Tibial artery (tissue), 4 donors: Measurements from ENCODE around the gene C15orf40.

Source experiments
- DNase-seq, 2 donors: peaks; one replicate each; pipeline ENCODE4 v3.0.0-alpha.2; 2019
- H3K27ac ChIP-seq, 2 donors: fragments of 200-600 bp; sonication (generic) in 1 of 2; 1 replicate in 1 of 2; 2 replicates in 1 of 2; pipeline ENCODE4 v1.5.1; 2018 to 2019; ENCODE audit warnings: mild to moderate bottlenecking in 1 of 2
- H3K27me3 ChIP-seq, 2 donors: fragments of 200-600 bp; sonication (generic) in 1 of 2; one replicate each; pipeline versions ENCODE4 v1.5.1 to v1.6.0; 2016 to 2019
- H3K36me3 ChIP-seq, 3 donors: fragments of 200-600 bp; sonication (generic) in 2 of 3; one replicate each; pipeline ENCODE4 v1.5.1; 2016 to 2019; ENCODE audit warnings: mild to moderate bottlenecking in 2 of 3
- H3K4me1 ChIP-seq, 4 donors: fragments of 200-600 bp; sonication (generic) in 2 of 4; 1 replicate in 3 of 4; 2 replicates in 1 of 4; pipeline ENCODE4 v1.5.1; 2016 to 2019
- H3K4me3 ChIP-seq, 2 donors: fragments of 200-600 bp; sonication (generic) in 1 of 2; 1 replicate in 1 of 2; 2 replicates in 1 of 2; pipeline ENCODE4 v1.5.1; 2018 to 2019; ENCODE audit warnings: mild to moderate bottlenecking in 2 of 2
- H3K9me3 ChIP-seq, 3 donors: fragments of 200-600 bp; sonication (generic) in 1 of 3; one replicate each; pipeline ENCODE4 v1.5.1; 2016 to 2019
- CTCF ChIP-seq, 2 experiments: fragments of 200-600 bp in 1 of 2; fragments of 450-650 bp in 1 of 2; IDR thresholded peaks; one replicate each; pipeline ENCODE4 v1.5.1; 2017 to 2019; ENCODE audit warnings: antibody characterized with exemption in 2 of 2, mild to moderate bottlenecking in 1 of 2, moderate library complexity in 1 of 2
- intact Hi-C: fragments of 100-400 bp; cut with DNase I; formaldehyde crosslinking; loops from one replicate; pipeline ENCODE4 v1.15.0; 2023; ENCODE audit warnings: low total_unique reads

The C15orf40 gene

GRCh38 chr15:82952158-82953081, 59.0 kb downstream of the C15orf40 start, which contains the start of gene HOMER2:
Gene HOMER2 (minus strand): TSS chr15:82952720. CDS start chr15:82952535, 185 bp downstream.
- Histone ChIP-seq H3K4me1 (peaks cover 0 to 18% (median 6%) of the 10 kb centered on the region in 4 donors), H3K27ac (no peak within 1 kb of the TSS), H3K27me3 (no peaks in the 10 kb centered on the region), H3K4me3 (peak within 1 kb of the TSS; percentile 49 to 65), H3K36me3 (no peaks in the 10 kb centered on the region), H3K9me3 (peaks cover 0 to 3% (median 0%) of the 10 kb centered on the region in 3 donors)
- intact Hi-C loops: no loop called here
- peak in 1 of 2 experiments; percentile 14 for TF ChIP-seq CTCF (IDR thresholded peaks at IDR 0.05)
- no peak for DNase-seq

GRCh38 chr15:82951472-82952157, 59.8 kb downstream of the C15orf40 start:
- Histone ChIP-seq H3K4me1 (peaks cover 0 to 18% (median 6%) of the 10 kb centered on the region in 4 donors), H3K9me3 (peaks cover 0 to 3% (median 0%) of the 10 kb centered on the region in 3 donors), H3K27ac (no peak overlapping the region), H3K27me3 (no peaks in the 10 kb centered on the region), H3K4me3 (peak overlapping the region; percentile 49 to 65), H3K36me3 (no peaks in the 10 kb centered on the region)
- DNase-seq: no peak
- intact Hi-C loops: no loop called here
- no peak for TF ChIP-seq CTCF (IDR thresholded peaks at IDR 0.05)

GRCh38 chr15:82950746-82951370, 60.6 kb downstream of the C15orf40 start:
- Histone ChIP-seq H3K27me3 (no peaks in the 10 kb centered on the region), H3K9me3 (peaks cover 0 to 3% (median 0%) of the 10 kb centered on the region in 3 donors), H3K4me1 (peaks cover 0 to 18% (median 6%) of the 10 kb centered on the region in 4 donors), H3K27ac (no peak overlapping the region), H3K36me3 (no peaks in the 10 kb centered on the region), H3K4me3 (no peak overlapping the region)
- TF ChIP-seq CTCF (IDR thresholded peaks at IDR 0.05): no peak
- intact Hi-C loops: no loop called here
- no peak for DNase-seq

GRCh38 chr15:82950295-82950694, 61.1 kb downstream of the C15orf40 start:
- DNase-seq: no peak
- Histone ChIP-seq H3K27ac (no peak overlapping the region), H3K36me3 (no peaks in the 10 kb centered on the region), H3K4me3 (no peak overlapping the region), H3K9me3 (peaks cover 0 to 3% (median 0%) of the 10 kb centered on the region in 3 donors), H3K4me1 (peaks cover 0 to 18% (median 6%) of the 10 kb centered on the region in 4 donors), H3K27me3 (no peaks in the 10 kb centered on the region)
- TF ChIP-seq CTCF (IDR thresholded peaks at IDR 0.05): no peak
- intact Hi-C loops: no loop called here

GRCh38 chr15:82946155-82946701, 65.2 kb downstream of the C15orf40 start:
- Histone ChIP-seq H3K27me3 (peaks cover 0 to 5% of the 10 kb centered on the region in 2 donors), H3K36me3 (no peaks in the 10 kb centered on the region), H3K9me3 (no peaks in the 10 kb centered on the region), H3K4me1 (peaks cover 0 to 4% (median 0%) of the 10 kb centered on the region in 4 donors), H3K4me3 (no peak overlapping the region), H3K27ac (no peak overlapping the region)
- no peak for TF ChIP-seq CTCF (IDR thresholded peaks at IDR 0.05)
- no peak for DNase-seq
- intact Hi-C loops: no loop called here
